ENCODE data around the gene ST6GALNAC1. TPM values are rescaled to one million over a fixed set of nuclear protein-coding genes. Genes with fewer than 3 reads are reported as not detected.

The ST6GALNAC1 gene
- total and polyA plus RNA-seq, 12 donors: 0.25 to 0.88 (median 0.47) TPM; not detected in 7

DNA sequence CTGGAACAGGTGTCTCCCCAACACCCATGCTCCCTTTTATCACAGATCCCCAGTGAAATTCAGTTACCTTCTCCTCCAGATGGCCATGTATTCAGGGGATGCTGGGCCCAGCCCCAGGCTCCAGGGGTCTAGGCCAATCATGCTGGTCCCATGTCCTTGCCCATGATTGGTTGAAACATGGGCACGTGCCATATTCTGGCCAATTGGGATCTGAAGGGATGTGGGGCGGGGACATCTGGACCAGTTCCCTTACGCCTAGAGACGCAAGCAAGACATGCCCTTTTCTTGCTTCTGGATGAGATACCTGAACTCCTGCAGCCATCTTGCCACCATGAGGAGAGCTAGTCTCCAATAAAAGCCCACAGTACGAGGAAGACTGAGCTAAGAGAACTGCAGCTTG lies 31.0 kb upstream of the ST6GALNAC1 start:
- Histone ChIP-seq H3K36me3 (replicated peaks in 1 of 2) (peaks cover 0 to 15% of the 10 kb centered on the region in 2 donors), H3K4me3 (no peak overlapping the region), H3K27me3 (no peaks in the 10 kb centered on the region), H3K4me1 (replicated peaks in 1 of 2) (peaks cover 14 to 19% of the 10 kb centered on the region in 2 donors), H3K9me3 (replicated peaks in 1 of 3) (no peaks in the 10 kb centered on the region), H3K27ac (no peak overlapping the region)
- intact Hi-C loops (cut with DNase I): no loop called here
- 87 to 96% (median 95%) methylated on average over 3 to 5 of the region's 5 CpGs for WGBS, 4 donors
- peak in 1 of 7 donors; percentile 15 for DNase-seq
- no peak for TF ChIP-seq POLR2A (IDR thresholded peaks at IDR 0.05)
- TF ChIP-seq, protein P1, sequence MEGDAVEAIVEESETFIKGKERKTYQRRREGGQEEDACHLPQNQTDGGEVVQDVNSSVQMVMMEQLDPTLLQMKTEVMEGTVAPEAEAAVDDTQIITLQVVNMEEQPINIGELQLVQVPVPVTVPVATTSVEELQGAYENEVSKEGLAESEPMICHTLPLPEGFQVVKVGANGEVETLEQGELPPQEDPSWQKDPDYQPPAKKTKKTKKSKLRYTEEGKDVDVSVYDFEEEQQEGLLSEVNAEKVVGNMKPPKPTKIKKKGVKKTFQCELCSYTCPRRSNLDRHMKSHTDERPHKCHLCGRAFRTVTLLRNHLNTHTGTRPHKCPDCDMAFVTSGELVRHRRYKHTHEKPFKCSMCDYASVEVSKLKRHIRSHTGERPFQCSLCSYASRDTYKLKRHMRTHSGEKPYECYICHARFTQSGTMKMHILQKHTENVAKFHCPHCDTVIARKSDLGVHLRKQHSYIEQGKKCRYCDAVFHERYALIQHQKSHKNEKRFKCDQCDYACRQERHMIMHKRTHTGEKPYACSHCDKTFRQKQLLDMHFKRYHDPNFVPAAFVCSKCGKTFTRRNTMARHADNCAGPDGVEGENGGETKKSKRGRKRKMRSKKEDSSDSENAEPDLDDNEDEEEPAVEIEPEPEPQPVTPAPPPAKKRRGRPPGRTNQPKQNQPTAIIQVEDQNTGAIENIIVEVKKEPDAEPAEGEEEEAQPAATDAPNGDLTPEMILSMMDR (IDR thresholded peaks at IDR 0.05): no peak

DNA sequence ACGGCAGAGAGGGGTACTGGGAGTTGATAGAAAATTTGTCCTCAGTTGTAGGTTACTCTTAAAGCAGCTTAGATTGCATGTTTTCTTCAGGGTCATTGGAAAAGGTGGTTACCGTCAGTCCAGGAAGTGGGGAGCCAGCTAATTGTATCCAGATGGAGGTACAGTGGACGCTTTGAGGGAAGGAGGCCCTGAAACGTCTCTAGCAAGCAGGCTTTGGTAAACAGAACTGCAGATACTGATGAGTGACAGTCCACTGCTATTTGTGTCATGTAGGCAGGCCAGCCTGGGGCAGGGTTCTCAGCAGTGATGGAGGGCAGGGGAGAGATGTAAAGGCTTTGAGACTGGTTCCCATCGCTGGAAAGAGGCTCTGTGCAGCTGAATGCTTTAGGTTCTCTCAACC lies 30.2 kb upstream of the ST6GALNAC1 start:
- peak in 1 of 7 donors; percentile 14 for DNase-seq
- H3K27ac ChIP-seq: no peak overlapping the region
- no peaks in the 10 kb centered on the region for H3K27me3 ChIP-seq
- 73 to 81% (median 80%) methylated on average over 5 of the region's 5 CpGs for WGBS, 4 donors
- H3K4me1 ChIP-seq (replicated peaks in 1 of 2): peaks cover 14 to 19% of the 10 kb centered on the region in 2 donors
- intact Hi-C loops (cut with DNase I): no loop called here
- peaks cover 0 to 14% of the 10 kb centered on the region in 2 donors for H3K36me3 ChIP-seq (replicated peaks in 1 of 2)
- no peaks in the 10 kb centered on the region for H3K9me3 ChIP-seq (replicated peaks in 1 of 3)
- no peak overlapping the region for H3K4me3 ChIP-seq
- TF ChIP-seq POLR2A (IDR thresholded peaks at IDR 0.05): no peak
- TF ChIP-seq, protein P1 (IDR thresholded peaks at IDR 0.05): no peak

DNA sequence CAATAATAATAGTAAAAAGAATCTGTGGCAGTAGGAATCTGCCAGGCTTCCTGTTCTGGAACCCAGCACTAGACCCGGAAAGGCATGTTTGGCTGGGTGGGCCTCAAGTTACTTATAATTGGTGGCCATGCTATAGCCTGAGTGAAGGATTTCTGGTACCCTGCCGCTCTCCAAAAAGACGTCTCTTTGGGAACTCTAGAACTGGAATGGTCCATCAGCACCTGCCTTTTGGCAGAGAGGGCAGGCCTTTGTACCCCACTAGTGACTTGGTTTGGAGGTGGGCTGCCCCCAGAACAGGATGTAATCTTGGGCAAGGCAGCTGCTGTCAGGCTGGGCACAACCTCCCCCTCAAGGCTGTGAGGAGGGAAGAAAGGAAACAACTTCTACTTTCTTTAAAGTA lies 29.3 kb upstream of the ST6GALNAC1 start:
- WGBS, 4 donors: 91 to 97% (median 92%) methylated on average over 3 of the region's 3 CpGs
- Histone ChIP-seq H3K27me3 (no peaks in the 10 kb centered on the region), H3K27ac (no peak overlapping the region), H3K4me1 (replicated peaks in 1 of 2) (peaks cover 14 to 19% of the 10 kb centered on the region in 2 donors), H3K9me3 (replicated peaks in 1 of 3) (no peaks in the 10 kb centered on the region), H3K36me3 (replicated peaks in 1 of 2) (peaks cover 0 to 12% of the 10 kb centered on the region in 2 donors), H3K4me3 (no peak overlapping the region)
- intact Hi-C loops (cut with DNase I): no loop called here
- peak in 1 of 7 donors; percentile 15 for DNase-seq
- TF ChIP-seq POLR2A (IDR thresholded peaks at IDR 0.05): no peak

DNA sequence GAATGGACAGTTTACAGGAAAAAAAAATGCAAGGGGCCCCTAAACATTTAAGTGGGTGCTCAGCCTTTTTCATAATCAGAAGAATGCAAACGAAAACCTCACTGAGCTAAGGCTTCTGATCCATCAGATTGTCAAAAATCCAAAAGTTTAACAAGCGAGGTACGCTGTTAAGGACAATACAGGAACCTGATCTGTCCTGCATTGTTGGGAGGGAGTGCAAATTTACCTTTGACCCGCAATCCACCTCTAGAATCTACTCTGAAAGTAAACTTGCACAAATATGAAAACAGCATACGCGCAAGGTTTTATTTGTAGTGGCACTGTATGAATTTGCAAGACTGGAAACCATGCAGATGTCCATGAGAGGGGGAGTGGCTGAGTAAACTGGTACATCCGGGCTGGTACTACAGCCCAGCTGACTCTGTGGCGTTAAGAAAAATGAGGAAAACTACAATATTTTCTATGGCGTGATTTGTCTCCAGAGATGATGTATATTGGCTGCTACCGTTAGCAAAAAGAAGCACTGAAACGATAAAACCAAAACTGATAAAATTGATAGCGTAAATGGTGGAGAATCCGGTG lies 28.8 kb upstream of the ST6GALNAC1 start:
- no peak for TF ChIP-seq POLR2A (IDR thresholded peaks at IDR 0.05)
- TF ChIP-seq, protein P1 (IDR thresholded peaks at IDR 0.05): no peak
- Histone ChIP-seq H3K4me3 (peak overlapping the region in 3 of 4 donors; percentile 29 to 79 (median 45)), H3K4me1 (replicated peaks in 1 of 2) (peaks cover 14 to 19% of the 10 kb centered on the region in 2 donors), H3K27ac (peak overlapping the region; percentile 62 to 89 (median 84)), H3K9me3 (replicated peaks in 1 of 3) (no peaks in the 10 kb centered on the region), H3K36me3 (replicated peaks in 1 of 2) (peaks cover 0 to 10% of the 10 kb centered on the region in 2 donors), H3K27me3 (no peaks in the 10 kb centered on the region)
- 48 to 59% (median 51%) methylated on average over 13 of the region's 13 CpGs for WGBS, 4 donors
- no peak for DNase-seq
- intact Hi-C loops (cut with DNase I): no loop called here

DNA sequence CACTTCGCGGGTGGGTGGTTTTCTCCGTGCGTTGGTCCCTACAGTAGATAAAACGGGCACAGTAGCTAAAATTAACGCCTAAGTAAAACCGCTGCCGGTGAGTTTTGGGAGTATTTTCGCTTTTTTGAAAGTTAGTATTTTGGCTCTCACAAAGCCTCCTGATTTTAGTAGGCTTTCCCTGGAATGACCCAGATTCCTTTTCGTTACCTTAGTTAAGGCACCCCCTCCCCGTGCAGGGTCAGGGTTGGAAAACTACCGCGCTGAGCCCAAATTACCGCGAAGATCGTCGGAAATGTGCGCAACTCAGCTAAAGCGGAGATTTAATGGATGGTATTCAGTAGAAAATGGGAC lies 28.3 kb upstream of the ST6GALNAC1 start:
- H3K27me3 ChIP-seq: no peaks in the 10 kb centered on the region
- peak; percentile 55 to 91 for TF ChIP-seq POLR2A (IDR thresholded peaks at IDR 0.05)
- TF ChIP-seq, protein P1 (IDR thresholded peaks at IDR 0.05): peak in 3 of 6 experiments; percentile 33 to 49 (median 39)
- H3K27ac ChIP-seq: peak overlapping the region; percentile 62 to 89 (median 84)
- peak overlapping the region in 3 of 4 donors; percentile 29 to 79 (median 45) for H3K4me3 ChIP-seq
- H3K4me1 ChIP-seq (replicated peaks in 1 of 2): peaks cover 14 to 18% of the 10 kb centered on the region in 2 donors
- H3K9me3 ChIP-seq (replicated peaks in 1 of 3): no peaks in the 10 kb centered on the region
- intact Hi-C loops (cut with DNase I): no loop called here
- no peak for DNase-seq
- H3K36me3 ChIP-seq (replicated peaks in 1 of 2): peaks cover 0 to 9% of the 10 kb centered on the region in 2 donors
- 0 to 1% (median 1%) methylated on average over 16 to 19 of the region's 19 CpGs for WGBS, 4 donors

All from adrenal gland (tissue), 12 donors.